GM21367 (cell line): ENCODE results near the gene GPR89B.
A peak's percentile ranks its signal among the peaks of the same experiment; 100 is the strongest.
"Not testable (repeated sequence)": the region's sequence is repeated elsewhere in the genome, so short reads cannot be mapped to it uniquely, and the experiment has no call there.

Source experiments
- ATAC-seq: cut with Tn5 transposase; IDR thresholded peaks from one replicate; pipeline ENCODE4 v1.9.1; 2021; ENCODE audit not compliant: unreplicated experiment

Gene GPR89B

DNA sequence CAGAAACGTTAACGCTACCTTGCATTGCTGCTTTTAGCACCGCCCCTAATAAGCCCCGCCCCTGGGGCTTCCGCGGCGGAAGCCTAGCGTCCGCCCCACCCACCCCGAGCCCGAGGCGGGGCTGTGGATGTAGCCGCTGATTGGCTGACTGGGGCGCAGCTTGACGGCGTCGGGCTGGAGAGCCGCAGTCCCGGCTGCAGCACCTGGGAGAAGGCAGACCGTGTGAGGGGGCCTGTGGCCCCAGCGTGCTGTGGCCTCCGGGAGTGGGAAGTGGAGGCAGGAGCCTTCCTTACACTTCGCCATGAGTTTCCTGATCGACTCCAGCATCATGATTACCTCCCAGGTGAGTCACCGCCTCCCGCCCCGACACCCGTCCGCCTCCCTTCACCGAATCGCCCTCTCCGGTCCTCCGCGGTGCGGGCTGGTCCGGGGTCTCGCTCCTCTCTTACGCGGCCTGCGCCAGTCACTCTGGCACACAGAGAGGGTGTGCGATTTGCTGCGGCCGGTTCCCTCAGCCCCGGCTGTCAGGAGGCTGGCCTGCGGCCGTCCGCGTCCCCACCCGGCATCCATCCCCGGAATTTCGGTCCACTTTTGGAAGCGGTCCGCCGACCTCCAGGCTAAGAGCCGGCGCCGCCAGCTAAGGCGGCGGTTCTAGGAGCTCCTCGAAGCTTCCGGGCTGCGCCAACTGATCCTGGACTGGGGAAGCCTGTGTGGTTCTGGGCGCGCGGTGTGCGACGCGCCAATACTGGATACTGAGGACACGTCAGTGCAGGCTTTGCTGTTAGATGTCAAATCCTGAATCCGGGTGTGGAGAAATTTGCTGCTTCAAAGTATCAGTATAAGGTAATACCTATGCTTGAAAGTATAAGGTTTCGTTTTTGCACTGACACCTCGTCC is at the start of gene GPR89B:
Gene GPR89B, plus strand, starts transcription at position 185 of the 897 bp plus-strand sequence. Its CDS starts 117 bp downstream, at position 302.
- ATAC-seq, result peak; percentile 95

GRCh38 chr1:147879911-147880310 is 48.3 kb upstream of the GPR89B start:
- no peak for ATAC-seq

DNA sequence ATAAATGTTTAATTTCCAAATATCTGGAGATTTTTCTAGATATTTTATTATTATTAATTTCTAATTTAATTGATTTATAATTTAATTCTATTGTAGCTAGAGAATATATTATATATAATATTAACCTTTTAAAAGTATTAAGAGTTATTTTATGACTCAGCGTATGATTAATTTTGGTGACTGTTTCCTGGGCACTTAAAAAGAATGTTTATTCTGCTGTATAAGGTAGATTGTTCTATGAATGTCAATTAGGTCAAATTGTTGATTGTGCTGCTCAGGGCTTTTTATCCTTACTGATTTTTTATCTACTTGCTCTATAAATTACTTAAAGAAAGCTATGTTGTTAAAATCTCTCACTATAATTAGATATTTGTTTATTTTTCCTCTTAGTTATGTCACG is 45.7 kb upstream of the GPR89B start:
- no peak for ATAC-seq

- no peak for ATAC-seq
Measured at GRCh38 chr1:147890177-147890790, 37.9 kb upstream of the GPR89B start.

- ATAC-seq, result no peak
Measured at GRCh38 chr1:147891088-147891487, 37.1 kb upstream of the GPR89B start.

GRCh38 chr1:147892216-147892615 is 36.0 kb upstream of the GPR89B start:
- no peak for ATAC-seq

- no peak for ATAC-seq
Measured at GRCh38 chr1:147892731-147893214, 35.4 kb upstream of the GPR89B start.

- ATAC-seq, result no peak
Measured at GRCh38 chr1:147895123-147895522, 33.1 kb upstream of the GPR89B start.

DNA sequence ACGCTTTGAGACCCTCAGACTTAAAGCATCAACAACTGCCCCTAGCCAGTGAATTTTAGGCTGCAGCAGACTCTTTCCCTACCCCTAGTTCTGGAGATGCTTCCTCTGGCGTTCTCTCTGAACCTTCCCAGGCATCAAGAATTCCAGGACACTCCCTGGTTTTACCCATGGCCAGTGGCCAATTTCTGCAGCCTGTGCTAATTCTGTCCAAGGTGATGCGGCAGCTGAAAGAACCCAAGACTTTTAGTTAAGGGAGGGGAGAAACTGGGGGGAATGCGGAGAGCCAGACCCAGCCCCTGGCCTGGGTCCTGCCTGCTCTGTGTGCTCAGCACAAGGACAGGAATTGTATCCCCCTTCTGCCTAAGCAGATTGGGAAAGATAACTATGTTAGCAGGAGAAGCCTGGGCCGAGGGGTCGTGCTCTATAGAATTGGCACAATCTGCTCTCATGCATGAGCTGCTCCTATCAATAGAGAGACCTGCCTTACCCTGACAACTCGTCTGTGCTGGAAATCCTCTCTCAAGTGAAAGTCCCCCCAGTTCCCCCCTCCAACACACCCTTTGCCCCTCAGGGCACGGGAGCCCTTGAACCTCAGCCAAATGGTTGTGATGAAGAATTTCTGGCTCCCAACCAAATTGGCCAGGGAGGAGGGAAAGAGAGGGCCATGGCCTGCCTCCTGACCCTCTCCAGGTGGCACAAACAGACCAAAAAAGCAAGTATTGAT is 31.0 kb upstream of the GPR89B start:
- no peak for ATAC-seq

DNA sequence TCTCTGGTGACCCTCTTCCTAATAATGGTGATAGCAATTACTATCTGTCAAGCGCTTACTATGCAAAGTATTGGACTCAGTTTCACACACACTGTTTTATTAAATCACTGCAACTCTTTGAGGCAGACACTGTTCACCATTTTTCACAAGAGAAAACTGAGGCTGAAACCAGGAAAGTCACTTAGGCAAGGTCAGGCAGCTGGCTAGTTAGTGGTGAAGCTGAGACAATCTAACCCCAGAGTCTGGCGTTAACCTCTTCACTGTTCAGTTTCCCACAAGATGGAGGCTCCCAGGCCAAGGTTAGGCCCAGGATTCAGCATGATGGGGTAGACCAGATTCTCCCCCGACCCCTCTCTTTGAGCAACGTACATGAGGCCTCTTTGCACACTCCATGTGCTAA is 30.4 kb upstream of the GPR89B start:
- no peak for ATAC-seq

DNA sequence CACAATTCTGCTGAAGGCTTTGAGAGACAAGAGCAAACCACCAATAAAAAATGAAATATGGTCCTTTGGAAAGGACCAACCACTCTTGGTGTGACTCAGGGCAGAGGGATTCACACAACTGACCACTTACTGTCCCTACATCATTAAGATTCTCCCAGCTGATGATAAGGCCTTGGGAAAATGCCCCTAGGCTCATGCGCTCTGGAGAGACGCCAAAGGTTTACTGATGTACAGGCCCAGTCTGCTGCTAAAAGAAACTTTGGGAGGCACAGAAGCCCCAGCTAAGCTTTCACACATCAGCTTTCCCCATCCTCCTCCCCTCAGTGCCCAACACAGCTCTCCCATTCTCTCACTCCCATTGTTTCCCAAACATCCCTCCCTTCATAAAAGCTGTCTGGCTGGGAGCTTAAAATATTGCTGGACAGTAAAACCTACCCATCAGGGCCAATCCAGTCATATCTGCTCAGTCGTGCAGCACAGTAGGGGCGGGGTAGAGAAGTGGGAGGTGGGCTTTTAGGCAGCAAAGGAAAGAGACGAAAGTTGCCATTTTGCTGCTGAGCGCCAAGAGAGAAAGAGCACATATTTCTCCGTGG is 25.9 kb upstream of the GPR89B start, which contains the start of gene GJA8:
Gene GJA8, plus strand, starts transcription at position 543 of the 593 bp plus-strand sequence. CDS start 5,161 bp downstream, outside the sequence.
- no peak for ATAC-seq

DNA sequence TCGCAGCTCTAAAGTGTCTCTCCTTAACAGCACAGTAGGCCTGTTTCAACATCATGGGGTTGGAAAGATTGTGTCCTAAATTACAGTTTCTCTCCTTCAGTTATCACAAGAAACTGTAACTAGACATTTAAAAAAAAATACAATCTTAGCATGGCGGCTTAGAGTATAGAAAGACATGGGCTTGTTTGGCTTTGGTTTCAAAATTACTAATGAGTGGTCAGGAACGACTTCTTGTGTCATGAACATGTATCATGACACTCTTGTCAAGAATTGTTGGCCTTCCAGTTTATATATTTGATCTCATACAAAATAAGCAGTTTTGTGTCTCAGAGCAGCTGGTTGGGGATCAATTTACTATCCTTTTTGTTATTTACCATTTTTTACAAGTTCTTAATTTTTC is 23.5 kb upstream of the GPR89B start:
- ATAC-seq, result no peak

DNA sequence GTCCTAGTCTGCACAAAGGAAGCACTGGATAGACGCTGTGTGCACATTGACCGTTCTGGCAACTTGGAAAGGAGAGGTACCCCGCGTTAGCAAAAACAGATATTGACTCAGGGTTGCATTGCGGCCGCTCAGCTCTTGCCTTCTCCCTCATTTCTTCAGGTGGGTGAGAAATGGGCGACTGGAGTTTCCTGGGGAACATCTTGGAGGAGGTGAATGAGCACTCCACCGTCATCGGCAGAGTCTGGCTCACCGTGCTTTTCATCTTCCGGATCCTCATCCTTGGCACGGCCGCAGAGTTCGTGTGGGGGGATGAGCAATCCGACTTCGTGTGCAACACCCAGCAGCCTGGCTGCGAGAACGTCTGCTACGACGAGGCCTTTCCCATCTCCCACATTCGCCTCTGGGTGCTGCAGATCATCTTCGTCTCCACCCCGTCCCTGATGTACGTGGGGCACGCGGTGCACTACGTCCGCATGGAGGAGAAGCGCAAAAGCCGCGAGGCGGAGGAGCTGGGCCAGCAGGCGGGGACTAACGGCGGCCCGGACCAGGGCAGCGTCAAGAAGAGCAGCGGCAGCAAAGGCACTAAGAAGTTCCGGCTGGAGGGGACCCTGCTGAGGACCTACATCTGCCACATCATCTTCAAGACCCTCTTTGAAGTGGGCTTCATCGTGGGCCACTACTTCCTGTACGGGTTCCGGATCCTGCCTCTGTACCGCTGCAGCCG is 20.3 kb upstream of the GPR89B start:
- ATAC-seq, result no peak

DNA sequence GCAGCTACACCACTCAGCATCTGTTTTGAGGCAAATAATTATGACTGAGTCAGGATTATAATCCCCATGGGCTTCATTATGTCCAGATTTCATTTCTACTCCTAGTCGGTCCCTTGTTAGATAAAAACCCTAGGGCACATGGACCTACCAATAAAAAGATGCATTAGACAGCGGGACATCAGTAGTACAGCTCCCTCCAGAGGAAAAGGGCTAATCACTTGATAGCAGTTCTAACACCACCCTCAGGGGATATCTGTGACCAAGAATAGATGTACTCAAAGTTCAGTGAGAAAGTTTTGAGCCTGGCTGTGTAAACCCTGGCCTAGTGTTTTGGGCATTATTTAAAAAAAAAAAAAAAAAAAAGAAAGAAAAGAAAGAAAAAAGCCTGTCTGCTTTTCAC is 15.7 kb upstream of the GPR89B start:
- ATAC-seq, result no peak

- no peak for ATAC-seq
Measured at GRCh38 chr1:147913362-147913942, 14.8 kb upstream of the GPR89B start.

- no peak for ATAC-seq
Measured at GRCh38 chr1:147919896-147920295, 8.3 kb upstream of the GPR89B start.

DNA sequence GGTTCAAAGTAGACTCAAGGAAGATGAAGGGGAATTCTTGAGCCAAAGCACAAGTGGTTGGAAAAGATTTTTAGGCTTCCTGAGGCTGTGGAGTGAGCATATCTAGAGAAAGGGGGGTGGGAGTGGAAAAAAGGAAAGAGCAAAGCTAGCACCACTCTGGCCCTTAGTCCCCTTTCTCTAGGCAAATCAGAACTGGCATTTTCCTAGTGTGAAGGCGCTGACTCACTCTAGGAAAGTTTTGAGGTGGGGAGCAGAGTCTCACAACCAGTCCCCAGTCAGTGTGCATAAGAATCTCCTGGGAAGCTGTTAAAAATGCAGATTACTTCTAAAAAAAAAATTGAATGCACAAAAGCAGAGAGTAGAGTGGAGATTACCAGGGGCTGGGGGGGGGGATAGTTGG is 3.4 kb upstream of the GPR89B start:
- ATAC-seq, result no peak

DNA sequence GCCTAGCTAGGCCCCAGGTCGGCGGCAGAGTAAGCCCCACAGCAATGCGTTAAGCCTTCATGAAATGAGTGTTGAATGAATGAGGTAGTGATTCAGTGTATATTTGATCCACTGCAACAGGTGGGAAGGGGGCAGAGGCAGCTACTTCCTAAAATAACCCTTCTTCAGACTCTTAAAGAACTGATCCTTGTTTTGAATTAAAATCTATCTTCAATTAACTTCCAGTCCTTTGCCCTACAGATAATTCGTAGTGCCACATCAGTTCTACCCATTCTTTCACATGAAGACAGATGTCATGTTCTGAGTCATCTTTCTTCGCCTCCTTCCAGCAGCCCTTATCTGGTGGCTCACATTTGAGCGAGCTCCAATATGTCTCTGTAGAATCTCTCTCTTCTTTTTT is 1.0 kb upstream of the GPR89B start:
- ATAC-seq, result not testable (repeated sequence)

- ATAC-seq, result not testable (repeated sequence)
Measured at GRCh38 chr1:147927689-147928088, 531 bp upstream of the GPR89B start.

- not testable (repeated sequence) for ATAC-seq
Measured at GRCh38 chr1:147931137-147931536, 2.9 kb downstream of the GPR89B start.
